ENCODE data around the gene CDK6.

Gene CDK6

GRCh38 chr7:92639213-92639896, 197.0 kb downstream of the CDK6 start:
- DNase-seq = peak; percentile 81

GRCh38 chr7:92636018-92636560, 200.3 kb downstream of the CDK6 start:
- DNase-seq = no peak

GRCh38 chr7:92635538-92635937, 200.8 kb downstream of the CDK6 start:
- no peak for DNase-seq

DNA sequence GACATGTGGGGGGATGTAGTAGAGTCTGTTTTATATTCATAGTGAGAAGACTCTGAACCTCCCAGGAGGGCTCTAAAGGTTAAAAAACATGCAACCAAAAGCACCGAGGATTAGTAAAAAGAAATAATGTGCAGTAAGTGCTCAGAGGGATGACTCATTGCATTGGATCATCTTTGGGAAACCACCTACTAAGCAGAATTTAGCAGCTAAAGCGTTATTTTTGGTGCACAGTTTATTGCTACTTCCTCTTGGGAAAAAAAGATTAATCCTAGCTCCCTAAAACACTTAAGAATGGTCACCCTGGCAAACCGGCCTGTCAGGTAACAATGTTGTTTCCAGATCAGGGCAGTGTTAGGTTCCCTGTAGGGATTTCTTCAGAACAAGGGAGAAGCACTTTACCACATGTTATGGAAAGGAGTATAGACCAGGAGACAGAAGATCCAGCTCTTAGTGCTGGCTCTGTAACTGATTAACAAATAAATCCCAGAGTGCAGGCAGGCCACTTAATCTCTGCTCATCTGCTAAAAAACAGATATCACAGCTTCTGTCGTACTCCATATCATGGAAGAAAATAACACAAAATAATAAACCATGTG, 201.4 kb downstream of the CDK6 start:
- peak; percentile 88 for DNase-seq

GRCh38 chr7:92634205-92634604, 202.2 kb downstream of the CDK6 start:
- DNase-seq = peak; percentile 40

DNA sequence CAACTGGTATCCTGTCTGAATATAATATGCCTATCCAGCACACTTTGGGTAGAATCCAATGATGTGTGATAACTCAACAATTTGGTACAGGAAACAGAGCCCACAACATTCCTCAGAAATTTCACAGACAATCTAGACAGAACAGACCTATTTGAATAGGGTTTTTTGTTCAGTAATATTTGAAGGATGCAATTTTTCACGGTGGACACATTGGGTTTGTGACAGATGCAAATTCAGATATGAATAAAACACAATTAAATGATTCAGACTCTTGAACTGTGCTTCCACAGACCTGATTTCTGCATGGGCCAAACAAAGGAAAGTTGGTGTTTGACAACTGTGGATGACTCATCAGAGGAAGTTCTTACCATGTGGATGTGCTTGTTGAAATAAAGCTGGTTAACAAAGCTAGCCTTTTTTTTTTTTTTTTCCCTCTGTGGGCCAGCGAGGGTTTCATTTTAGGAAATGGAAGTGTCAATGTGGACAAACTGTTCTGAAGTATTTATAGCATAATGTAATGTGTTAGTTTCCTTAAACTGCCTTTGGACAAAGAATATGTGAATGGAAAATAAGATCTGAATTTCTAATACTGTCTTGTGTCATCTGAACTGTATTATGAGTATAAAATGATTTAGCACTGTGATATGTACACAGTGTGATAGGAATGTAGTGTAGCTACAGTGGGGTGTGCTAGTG, 203.0 kb downstream of the CDK6 start:
- peak; percentile 88 for DNase-seq

GRCh38 chr7:92632791-92633190, 203.6 kb downstream of the CDK6 start:
- no peak for DNase-seq

DNA sequence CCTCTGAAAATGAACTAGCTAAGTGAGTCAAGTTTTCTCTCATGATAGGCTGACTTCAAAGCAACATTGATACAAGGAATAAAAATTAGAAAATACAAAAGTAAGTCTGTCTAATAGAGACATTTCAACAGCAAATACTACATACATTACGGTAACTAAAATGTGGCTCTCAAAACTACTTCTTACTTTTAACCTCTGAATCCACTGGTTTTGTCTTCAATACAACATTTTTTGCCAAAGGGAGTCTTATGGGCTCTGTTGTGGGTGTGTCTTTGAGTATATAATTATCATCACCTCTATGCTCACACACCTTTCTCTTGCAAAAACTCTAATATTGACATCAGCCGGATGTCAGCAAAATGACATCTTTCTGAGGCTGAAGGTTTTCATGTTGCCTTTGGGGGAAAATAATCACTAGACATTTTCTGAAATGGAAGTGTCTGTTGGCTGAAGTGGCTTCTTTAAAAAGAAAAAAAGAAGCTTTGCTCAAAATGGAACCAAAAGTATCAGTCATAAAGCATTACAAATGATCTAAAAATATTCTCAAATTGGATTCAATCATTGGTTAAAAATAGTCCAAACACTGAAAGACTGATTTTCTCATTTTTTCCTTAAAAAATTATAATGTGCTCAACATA, 204.4 kb downstream of the CDK6 start:
- peak; percentile 69 for DNase-seq

- DNase-seq = peak; percentile 90
Observed at GRCh38 chr7:92631067-92631849, 205.1 kb downstream of the CDK6 start.

- DNase-seq = no peak
Observed at GRCh38 chr7:92629779-92630178, 206.6 kb downstream of the CDK6 start.

- DNase-seq = no peak
Observed at GRCh38 chr7:92627956-92628355, 208.4 kb downstream of the CDK6 start.

DNA sequence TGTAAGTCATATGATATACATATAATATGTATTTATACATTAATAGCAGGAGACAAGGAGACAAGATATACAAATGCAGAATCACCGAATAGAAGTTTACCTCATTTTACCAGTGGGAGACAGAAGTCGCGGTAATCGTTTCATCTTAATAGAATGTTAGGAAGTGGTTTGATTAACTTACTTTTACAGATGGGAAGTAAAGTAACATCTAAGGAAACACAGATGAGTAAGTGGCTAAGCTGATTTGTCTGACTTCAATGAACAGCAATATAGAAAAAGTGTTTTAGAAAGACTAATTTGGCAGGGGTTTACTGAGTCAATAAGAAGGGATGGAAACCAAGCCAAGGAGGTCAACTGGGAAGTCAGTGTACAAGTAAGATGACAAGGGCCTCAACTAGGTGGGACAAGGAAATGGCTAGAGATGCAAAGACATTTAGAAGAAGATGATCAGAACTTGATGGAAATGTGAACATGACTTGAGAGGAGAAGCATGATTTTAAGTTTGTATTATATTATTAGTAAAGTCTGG, 210.0 kb downstream of the CDK6 start:
- peak; percentile 58 for DNase-seq

DNA sequence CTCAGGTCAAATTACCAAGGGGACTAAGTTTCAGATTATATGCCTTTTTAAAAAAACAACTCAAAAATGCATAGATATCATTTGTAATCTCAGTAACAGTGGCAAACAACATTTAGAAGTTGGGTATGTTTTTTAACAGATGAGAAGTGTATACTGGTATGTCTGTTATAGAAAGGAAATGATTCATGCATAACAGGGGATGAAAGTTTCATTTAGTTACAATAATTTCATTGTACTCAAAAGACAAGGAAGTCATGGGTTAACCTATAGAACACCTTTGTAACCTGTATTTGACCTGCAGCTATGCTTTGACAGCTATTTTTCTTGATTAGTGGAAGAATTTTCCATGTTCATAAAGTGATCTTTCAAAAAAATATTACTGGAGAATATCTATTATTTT, 210.8 kb downstream of the CDK6 start:
- DNase-seq = peak; percentile 72

DNA sequence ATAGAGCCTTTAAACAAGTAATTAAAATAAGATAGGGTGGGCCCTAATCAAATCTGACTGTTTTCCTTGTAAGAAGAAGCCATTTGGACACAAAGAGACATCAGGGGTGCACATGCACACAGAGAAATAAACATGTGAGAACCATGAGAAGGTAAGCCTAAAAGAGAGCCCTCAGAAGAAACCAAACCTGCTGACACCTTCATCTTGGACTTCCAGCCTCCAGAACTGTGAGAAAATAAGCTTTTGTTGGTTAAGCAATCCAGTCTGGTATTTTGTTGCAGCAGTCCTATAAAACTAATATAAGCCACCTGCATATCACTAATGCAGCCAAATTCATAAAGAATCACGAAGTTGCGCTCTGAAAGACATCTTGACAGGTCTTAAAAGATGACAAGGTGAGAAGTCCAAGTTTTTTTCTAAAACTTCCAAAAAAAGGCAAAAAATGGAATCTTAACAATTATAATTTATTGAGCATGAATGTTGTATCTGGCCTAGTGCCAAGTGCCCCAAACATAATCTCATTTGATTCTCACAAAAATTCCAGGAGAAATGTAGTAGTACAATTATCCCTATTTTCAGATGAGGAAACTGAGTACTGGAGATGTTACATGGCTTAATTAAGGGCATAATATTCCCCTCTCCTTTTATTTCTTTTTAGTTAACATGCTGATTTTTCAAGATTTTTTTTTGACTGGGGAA, 211.9 kb downstream of the CDK6 start:
- DNase-seq = no peak

DNA sequence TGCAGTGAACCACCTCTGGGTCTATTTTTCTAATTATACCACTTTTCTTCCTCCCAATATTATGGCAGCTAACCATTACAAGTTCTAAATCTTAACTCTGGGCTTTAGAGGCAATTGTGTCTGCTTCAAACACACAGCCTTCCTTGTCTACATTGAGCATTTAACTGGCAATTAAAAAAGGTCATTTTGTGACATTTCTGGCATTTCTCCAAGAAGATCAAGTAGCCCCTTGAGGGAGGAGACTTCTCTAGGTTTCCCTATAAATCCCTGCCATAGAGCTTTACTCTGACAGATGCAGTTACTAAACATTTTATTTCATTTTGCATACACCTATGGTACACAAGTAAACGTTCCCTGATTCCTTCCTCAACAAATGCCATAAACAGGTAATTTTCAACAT, 212.8 kb downstream of the CDK6 start:
- DNase-seq = no peak

DNA sequence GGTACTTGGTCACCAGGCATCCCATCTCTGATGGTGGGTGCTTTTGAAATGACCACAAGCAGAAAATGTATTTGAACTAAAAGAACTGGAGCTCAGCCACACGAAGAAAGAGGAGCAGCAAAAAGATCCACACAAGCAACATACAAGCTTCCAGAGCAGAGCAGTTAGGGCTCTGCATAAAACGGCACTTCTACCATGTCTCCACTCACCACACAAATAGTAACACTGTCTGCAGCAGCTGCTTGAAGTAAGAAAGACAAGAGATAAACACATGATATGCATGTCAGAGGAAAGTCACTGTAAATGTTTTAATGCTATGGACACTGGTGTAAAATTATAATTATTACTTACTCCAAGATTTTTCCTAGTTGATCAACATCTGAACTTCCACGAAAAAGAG, 213.7 kb downstream of the CDK6 start:
- no peak for DNase-seq

DNA sequence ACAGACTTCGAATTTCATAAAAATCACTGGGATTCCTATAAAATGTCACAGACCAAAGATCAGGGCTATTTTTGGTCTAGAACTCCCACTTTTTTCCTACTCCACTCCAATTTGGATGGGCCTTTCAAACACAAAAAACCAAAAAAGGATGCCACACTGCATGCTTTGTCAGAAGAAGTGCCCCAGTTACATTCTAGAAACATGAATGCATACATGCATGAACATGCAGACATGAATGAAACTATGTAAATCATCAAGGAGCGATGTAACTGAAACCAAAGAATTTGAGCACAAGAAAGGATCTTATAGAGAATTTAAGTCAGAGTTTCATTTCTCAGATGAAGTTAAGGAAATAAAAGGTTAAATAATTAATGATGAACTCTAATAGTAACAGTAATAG, 214.3 kb downstream of the CDK6 start:
- DNase-seq = no peak

DNA sequence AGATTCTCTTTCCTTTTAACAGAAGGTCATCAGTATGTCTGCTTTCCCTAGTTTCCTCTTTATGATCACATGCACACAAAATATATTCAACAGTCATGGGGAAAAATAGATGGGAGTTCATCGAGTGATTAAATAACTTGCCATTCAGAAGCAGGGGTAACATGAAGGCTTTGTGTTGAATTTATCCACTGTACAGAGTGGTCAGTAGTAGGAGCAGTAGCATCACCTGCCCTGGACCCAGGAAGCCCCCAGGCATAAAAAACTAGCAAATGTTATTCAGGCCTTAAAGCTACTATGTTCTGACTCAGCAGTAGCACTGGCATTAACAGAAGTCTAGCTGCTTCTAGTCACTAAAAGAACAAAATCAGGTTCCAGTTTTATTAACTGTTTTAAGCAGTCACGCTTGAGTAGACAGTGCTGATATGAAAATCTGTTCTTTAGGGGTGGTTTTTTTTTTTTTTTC, 214.8 kb downstream of the CDK6 start:
- peak; percentile 51 for DNase-seq

- DNase-seq = peak; percentile 92
Observed at GRCh38 chr7:92621026-92621540, 215.3 kb downstream of the CDK6 start.

GRCh38 chr7:92615861-92616260, 220.5 kb downstream of the CDK6 start:
- DNase-seq = no peak

- DNase-seq = no peak
Observed at GRCh38 chr7:92614660-92615174, 221.7 kb downstream of the CDK6 start.
